Hematopoietic multipotent progenitor cell (in vitro differentiated cells): ENCODE results near the gene RANBP9. TPM values are rescaled to one million over a fixed set of nuclear protein-coding genes. Genes with fewer than 3 reads are reported as not detected.
A peak's percentile ranks its signal among the peaks of the same experiment; 100 is the strongest.

ENCODE experiments used
- DNase-seq, 3 donors: peaks; one replicate each; pipeline ENCODE4 v3.0.0-alpha.2; 2011 to 2015; ENCODE audit warnings: low read depth in 2 of 3, low spot score in 2 of 3
- total RNA-seq: library from RNA; depleted of rRNA; stranded (reverse); fragments of >200 nt; gene quantifications from one replicate; pipeline ENCODE4 v1.2.3, GENCODE V29; 2012

Gene RANBP9
- total RNA-seq, 1 donor = 15.3 TPM

- DNase-seq = no peak
These were observed 307 bp downstream of the RANBP9 start for GRCh38 chr6:13711324-13711732.

DNA sequence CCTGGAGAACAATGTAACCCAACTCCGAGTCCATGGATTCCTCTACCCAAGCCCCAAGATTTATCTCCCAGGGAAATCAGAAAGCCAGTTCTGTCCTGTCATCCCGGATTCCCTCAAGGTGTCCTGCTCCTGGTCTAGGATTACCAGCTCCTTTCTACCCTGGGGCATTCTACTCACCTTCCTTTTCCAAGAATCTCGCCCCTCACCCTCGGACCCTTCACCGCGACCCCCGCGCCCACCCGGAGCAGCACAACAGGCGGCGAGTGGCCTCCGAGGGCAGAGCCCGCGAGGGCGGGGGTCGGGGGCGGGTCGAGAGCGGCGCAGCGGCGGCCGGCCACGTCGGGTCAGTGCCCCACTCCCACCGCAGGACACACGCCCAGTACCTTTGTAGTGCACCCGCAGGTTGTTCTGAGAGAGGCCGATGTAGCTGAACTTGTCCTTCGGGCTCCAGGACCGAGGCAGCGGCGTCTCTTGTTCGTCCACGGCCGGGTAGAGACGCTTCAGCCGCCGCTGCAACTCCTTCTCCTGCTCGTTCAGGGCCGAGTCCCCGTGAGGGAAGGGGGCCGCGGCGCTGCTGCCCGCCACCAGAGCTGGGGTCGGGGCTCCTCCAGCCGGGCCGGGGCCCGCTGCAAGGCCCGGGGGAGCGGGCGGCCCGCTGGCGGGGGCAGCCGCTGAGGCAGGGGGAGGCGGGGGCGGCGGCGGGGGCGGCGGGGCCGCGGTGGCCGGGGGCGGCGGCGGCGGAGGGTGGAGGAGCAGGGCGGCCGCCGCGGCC is 897 bp downstream of the RANBP9 start:
- DNase-seq = peak in 1 of 3 donors; percentile 32

DNA sequence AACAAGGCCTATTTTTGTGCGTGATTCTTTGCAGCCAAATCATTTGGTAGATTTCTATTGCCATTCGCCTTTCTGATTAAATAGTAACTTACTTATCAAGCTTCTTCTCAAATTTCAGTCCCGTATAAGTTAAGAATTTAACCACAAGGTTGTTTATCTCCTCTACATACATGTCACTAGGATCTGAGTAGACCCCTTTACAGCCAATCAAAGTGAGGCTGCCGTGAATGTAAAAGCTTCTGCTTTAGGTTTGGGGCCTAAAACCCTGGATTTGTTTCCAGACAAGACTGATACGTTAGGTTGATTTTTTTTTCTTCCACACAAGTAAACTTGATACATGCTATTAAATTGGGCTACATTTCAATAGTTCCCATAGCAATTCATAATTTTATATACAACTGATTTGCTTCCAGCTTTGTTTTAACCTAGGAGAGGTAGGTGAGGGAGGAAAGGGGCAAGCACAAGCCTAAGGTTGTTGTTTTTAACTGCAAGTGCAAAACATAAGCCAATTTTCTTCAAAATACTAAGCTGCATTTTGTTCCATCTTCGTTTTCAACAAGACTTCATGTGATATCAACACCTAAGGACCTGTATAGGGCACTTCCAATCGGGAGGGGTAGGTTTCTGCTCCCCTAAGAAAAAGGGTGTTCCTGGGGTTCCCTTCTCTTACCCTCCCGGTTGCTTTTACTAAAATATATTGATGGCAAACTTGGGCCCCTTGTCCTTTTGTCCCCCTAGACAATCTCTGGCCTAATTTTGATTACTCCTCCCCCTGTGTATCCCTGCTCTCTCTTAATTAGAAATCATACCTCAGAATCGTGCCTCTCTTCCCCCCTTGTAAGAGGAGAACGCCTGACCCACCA is 1.7 kb downstream of the RANBP9 start:
- DNase-seq = peak in 1 of 3 donors; percentile 58

GRCh38 chr6:13708736-13709135 is 2.9 kb downstream of the RANBP9 start:
- no peak for DNase-seq

- DNase-seq = no peak
These were observed 8.1 kb downstream of the RANBP9 start for GRCh38 chr6:13703496-13703895.

- DNase-seq = peak in 1 of 3 donors; percentile 72
These were observed 8.8 kb downstream of the RANBP9 start for GRCh38 chr6:13702809-13703302.

- no peak for DNase-seq
These were observed 11.4 kb downstream of the RANBP9 start for GRCh38 chr6:13700232-13700631.

DNA sequence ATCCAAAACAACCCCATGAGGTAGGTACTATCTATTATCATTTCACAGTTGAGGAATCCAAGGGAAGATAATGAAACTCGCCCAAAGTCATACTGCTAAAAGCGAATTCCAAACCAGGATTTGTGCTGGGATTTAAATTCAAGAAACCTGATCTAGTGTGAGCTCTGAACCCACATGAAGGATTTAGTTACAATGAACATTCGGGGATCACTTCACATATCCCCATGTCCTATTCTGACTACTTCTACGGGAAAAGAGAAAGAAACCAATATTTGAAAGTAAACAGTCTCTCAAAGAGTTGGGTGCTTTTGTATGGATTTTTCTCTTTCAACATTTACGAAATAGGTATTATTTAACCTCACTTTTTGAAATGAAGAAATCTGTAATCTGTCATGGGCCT is 12.9 kb downstream of the RANBP9 start:
- DNase-seq = no peak

GRCh38 chr6:13697857-13698256 is 13.8 kb downstream of the RANBP9 start:
- no peak for DNase-seq

- no peak for DNase-seq
These were observed 15.4 kb downstream of the RANBP9 start for GRCh38 chr6:13696226-13696625.

DNA sequence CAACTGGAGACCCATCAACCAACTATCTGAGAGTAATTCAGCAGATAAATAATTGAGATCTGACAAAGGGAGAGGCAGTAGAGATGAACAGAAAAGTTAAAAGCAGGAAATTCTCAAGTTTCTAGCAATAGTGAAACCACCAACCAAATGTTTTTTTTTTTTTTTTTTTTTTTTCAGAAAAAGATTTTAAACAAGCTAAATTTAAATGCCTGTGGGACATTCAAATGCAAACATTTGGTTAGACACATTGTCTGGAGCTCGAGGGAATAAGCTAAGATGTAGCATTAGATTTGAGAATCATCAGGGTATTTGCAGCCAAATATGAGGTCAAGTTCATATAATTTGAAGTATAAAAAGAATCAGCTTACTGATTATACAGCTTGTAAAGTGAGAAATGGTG is 16.4 kb downstream of the RANBP9 start:
- DNase-seq = no peak

GRCh38 chr6:13694562-13694961 is 17.1 kb downstream of the RANBP9 start:
- no peak for DNase-seq

- DNase-seq = no peak
These were observed 22.0 kb downstream of the RANBP9 start for GRCh38 chr6:13689511-13690256.

DNA sequence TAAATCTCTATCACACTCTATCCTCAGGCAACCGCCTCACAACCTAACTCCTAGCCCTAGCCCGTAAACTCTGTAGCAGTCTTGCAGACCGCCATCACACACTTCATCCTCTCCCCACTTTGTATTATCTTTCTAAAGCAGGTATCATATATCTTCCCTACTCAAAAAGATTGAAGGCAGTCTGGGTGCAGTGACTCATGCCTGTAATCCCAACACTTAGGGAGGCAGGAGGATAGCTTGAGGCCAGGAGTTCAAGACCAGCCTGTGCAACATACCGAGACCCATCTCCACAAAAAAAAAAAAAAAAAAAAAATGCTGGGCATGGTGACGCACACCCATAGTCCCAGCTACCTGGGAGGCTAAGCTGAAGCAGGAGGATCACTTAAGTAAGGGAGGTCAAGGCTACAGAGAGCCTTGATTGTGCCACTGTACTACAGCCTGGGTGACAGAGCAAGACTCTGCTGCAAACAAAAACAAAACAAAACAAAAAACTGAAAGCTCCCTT is 22.9 kb downstream of the RANBP9 start:
- no peak for DNase-seq

GRCh38 chr6:13687917-13688351 is 23.7 kb downstream of the RANBP9 start:
- peak in 1 of 3 donors; percentile 35 for DNase-seq

- no peak for DNase-seq
These were observed 26.8 kb downstream of the RANBP9 start for GRCh38 chr6:13684855-13685254.

DNA sequence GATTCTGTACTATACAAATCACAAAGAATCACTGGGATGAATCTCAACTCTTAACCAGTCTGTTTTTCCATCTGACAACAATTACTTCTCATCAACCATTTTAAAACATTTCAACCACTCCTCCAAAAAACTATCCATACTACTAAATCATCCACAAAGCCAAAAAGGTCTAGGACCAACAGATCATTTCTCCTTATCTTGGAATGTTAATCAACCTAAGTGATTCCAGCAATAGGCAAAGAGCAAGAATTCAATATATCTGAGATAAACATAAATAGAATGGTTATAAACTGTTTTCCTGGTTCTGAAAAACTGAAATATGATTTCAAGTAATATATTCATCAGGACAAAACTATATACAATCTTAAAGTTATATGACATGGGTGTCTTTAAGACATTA is 28.6 kb downstream of the RANBP9 start:
- DNase-seq = no peak

DNA sequence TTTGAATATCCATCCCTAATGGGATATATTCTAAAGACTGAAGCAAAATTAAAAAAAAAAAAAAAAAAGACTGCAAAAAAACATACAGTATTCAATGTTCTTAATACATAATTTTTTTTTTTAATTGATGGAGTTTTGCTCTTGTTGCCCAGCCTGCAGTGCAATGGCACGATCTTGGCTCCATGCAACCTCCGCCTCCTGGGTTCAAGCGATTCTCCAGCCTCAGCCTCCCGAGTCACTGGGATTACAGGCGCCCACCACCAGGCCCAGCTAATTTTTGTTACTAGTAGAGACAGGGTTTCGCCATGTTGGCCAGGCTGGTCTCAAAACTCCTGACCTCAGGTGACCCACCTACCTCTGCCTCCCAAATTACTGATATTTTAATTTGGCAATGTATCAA is 29.3 kb downstream of the RANBP9 start:
- DNase-seq = no peak

- DNase-seq = peak in 2 of 3 donors; percentile 36 to 71
These were observed 30.2 kb downstream of the RANBP9 start for GRCh38 chr6:13681305-13682061.

DNA sequence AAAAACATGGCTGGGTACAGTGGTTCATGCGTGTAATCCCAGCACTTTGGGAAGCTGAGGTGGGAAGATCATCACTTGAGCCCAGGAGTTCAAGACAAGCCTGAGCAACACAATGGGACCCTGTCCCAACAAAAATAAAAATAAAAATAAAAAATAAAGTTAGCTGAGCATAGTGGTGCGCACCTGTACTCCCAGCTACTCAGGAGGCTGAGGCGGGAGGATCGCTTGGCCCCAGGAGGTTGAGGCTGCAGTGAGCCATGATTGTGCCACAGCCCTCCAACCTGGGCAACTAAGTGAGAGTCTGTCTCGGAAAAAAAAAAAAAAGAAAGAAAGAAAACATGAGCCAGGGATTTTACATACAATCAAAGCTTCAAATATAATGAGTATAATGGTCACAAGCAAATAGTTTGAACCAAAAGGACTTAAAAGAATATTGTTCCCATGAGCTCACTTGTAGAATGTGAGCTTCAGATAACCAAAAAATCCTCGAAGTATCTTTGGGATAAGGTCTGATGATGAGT is 31.1 kb downstream of the RANBP9 start:
- DNase-seq = no peak
